HL-60 (cell line): ENCODE data around the gene DIAPH3.

Experiments
- GABPA ChIP-seq: IDR thresholded peaks from 2 replicates; pipeline ENCODE4 v1.6.1; 2012; ENCODE audit warnings: low read depth
- POLR2AphosphoS5 ChIP-seq: IDR thresholded peaks from 2 replicates; pipeline ENCODE4 v1.6.1; 2012; ENCODE audit warnings: low read depth
- SPI1 ChIP-seq: IDR thresholded peaks from 2 replicates; pipeline ENCODE4 v1.6.1; 2012; ENCODE audit warnings: low read depth, mild to moderate bottlenecking, borderline replicate concordance
- TF ChIP-seq, protein P1 (sequence below): IDR thresholded peaks from one replicate; pipeline ENCODE4 v1.5.1; 2011; ENCODE audit warnings: low read length, control low read depth, inconsistent platforms; ENCODE audit not compliant: insufficient read depth
- TF ChIP-seq, protein P2 (sequence below): IDR thresholded peaks from 2 replicates; pipeline ENCODE4 v1.6.1; 2012; ENCODE audit warnings: low read depth; ENCODE audit not compliant: insufficient replicate concordance

DNA sequence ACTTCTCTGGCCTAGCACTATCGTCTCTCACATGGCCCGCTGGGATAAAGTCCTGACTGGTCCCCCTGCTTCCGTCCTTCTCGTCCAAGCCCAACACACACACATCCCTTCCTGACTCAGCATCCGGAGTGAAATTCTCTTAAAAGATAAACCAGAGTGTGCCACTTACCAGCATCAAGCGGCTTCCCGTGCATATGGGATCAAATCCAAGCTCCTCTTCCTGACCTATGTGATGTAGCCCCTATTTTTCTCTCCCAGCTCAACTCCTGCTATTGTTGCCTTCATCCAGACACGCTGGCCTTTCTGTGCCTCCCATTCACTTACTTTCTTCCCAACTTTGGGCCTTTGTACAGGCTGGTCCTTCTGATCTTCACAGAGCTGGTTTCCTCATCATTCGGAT lies 530.4 kb downstream of the DIAPH3 start:
- TF ChIP-seq, protein P1, sequence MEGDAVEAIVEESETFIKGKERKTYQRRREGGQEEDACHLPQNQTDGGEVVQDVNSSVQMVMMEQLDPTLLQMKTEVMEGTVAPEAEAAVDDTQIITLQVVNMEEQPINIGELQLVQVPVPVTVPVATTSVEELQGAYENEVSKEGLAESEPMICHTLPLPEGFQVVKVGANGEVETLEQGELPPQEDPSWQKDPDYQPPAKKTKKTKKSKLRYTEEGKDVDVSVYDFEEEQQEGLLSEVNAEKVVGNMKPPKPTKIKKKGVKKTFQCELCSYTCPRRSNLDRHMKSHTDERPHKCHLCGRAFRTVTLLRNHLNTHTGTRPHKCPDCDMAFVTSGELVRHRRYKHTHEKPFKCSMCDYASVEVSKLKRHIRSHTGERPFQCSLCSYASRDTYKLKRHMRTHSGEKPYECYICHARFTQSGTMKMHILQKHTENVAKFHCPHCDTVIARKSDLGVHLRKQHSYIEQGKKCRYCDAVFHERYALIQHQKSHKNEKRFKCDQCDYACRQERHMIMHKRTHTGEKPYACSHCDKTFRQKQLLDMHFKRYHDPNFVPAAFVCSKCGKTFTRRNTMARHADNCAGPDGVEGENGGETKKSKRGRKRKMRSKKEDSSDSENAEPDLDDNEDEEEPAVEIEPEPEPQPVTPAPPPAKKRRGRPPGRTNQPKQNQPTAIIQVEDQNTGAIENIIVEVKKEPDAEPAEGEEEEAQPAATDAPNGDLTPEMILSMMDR: no peak
- no peak for TF ChIP-seq POLR2AphosphoS5
- TF ChIP-seq, protein P2, sequence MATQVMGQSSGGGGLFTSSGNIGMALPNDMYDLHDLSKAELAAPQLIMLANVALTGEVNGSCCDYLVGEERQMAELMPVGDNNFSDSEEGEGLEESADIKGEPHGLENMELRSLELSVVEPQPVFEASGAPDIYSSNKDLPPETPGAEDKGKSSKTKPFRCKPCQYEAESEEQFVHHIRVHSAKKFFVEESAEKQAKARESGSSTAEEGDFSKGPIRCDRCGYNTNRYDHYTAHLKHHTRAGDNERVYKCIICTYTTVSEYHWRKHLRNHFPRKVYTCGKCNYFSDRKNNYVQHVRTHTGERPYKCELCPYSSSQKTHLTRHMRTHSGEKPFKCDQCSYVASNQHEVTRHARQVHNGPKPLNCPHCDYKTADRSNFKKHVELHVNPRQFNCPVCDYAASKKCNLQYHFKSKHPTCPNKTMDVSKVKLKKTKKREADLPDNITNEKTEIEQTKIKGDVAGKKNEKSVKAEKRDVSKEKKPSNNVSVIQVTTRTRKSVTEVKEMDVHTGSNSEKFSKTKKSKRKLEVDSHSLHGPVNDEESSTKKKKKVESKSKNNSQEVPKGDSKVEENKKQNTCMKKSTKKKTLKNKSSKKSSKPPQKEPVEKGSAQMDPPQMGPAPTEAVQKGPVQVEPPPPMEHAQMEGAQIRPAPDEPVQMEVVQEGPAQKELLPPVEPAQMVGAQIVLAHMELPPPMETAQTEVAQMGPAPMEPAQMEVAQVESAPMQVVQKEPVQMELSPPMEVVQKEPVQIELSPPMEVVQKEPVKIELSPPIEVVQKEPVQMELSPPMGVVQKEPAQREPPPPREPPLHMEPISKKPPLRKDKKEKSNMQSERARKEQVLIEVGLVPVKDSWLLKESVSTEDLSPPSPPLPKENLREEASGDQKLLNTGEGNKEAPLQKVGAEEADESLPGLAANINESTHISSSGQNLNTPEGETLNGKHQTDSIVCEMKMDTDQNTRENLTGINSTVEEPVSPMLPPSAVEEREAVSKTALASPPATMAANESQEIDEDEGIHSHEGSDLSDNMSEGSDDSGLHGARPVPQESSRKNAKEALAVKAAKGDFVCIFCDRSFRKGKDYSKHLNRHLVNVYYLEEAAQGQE: no peak
- TF ChIP-seq GABPA: no peak
- no peak for TF ChIP-seq SPI1
